22Rv1 (cell line): ENCODE data around the gene DLG5.

Experiments used
- H3K27ac ChIP-seq: fragments of 450-650 bp; 2 replicates; pipeline ENCODE4 v1.5.1; 2017
- CTCF ChIP-seq: fragments of 450-650 bp; IDR thresholded peaks from 2 replicates; pipeline ENCODE4 v1.5.1; 2017; ENCODE audit warnings: mild to moderate bottlenecking
- ZFX ChIP-seq: fragments of 450-650 bp; IDR thresholded peaks from 2 replicates; pipeline ENCODE4 v1.6.1; 2017; ENCODE audit warnings: antibody characterized with exemption, borderline replicate concordance

The DLG5 gene

GRCh38 chr10:77812741-77813140 is 113.8 kb downstream of the DLG5 start:
- TF ChIP-seq CTCF (no peak), ZFX (no peak)
- no peak overlapping the region for H3K27ac ChIP-seq

- H3K27ac ChIP-seq, result no peak overlapping the region
- TF ChIP-seq ZFX (no peak), CTCF (no peak)
Observed at GRCh38 chr10:77811831-77812430, 114.6 kb downstream of the DLG5 start.

GRCh38 chr10:77810446-77811335 is 115.9 kb downstream of the DLG5 start:
- TF ChIP-seq ZFX (no peak), CTCF (no peak)
- no peak overlapping the region for H3K27ac ChIP-seq

- H3K27ac ChIP-seq, result no peak overlapping the region
- TF ChIP-seq CTCF, result no peak
Observed at GRCh38 chr10:77809336-77809735, 117.2 kb downstream of the DLG5 start.

- H3K27ac ChIP-seq, result no peak overlapping the region
- TF ChIP-seq CTCF (no peak), ZFX (no peak)
Observed at GRCh38 chr10:77807706-77808105, 118.8 kb downstream of the DLG5 start.

- TF ChIP-seq ZFX (no peak), CTCF (no peak)
- no peak overlapping the region for H3K27ac ChIP-seq
Observed at GRCh38 chr10:77806511-77807157, 119.9 kb downstream of the DLG5 start.

GRCh38 chr10:77805676-77806075 is 120.9 kb downstream of the DLG5 start:
- no peak overlapping the region for H3K27ac ChIP-seq
- TF ChIP-seq CTCF (no peak), ZFX (no peak)
